RWPE1 (cell line): ENCODE results near the gene KRTAP10-9.

Source experiments
- CTCF ChIA-PET: fragments of 350-600 bp; sonication (Branson Sonifier 250); formaldehyde crosslinking; extraction: SDS; loops from one replicate; lab custom pipeline; 2021; lab: Yijun Ruan, JAX
- POLR2A ChIA-PET: fragments of 400-600 bp; formaldehyde crosslinking; extraction: SDS; loops from one replicate; lab custom pipeline; 2020; ENCODE audit warnings: antibody characterized with exemption; ENCODE audit not compliant: low non-redundant PET; lab: Yijun Ruan, JAX
- DNase-seq: peaks from one replicate; pipeline ENCODE4 v3.0.0; 2012; ENCODE audit warnings: low spot score
- H3K27ac ChIP-seq: fragments of 450-650 bp; 2 replicates; pipeline ENCODE4 v1.5.1; 2017
- TF ChIP-seq, protein P1 (sequence below): fragments of 450-650 bp; conservative IDR thresholded peaks from 2 replicates; pipeline ENCODE4 v1.5.1; 2017; ENCODE audit warnings: low read depth, mild to moderate bottlenecking

Gene KRTAP10-9

GRCh38 chr21:44582055-44582454 is 44.8 kb upstream of the KRTAP10-9 start:
- POLR2A ChIA-PET = no interaction called here

GRCh38 chr21:44583089-44583799 is 43.6 kb upstream of the KRTAP10-9 start:
- ChIA-PET POLR2A (no interaction called here), CTCF (interaction anchor here (0.6 to 0.9 kb wide), 2 partner anchors 33 to 127 kb away, joined by 3 to 4 read pairs; no protein-coding TSS in a partner anchor)
- no peak overlapping the region for H3K27ac ChIP-seq
- TF ChIP-seq, protein P1, sequence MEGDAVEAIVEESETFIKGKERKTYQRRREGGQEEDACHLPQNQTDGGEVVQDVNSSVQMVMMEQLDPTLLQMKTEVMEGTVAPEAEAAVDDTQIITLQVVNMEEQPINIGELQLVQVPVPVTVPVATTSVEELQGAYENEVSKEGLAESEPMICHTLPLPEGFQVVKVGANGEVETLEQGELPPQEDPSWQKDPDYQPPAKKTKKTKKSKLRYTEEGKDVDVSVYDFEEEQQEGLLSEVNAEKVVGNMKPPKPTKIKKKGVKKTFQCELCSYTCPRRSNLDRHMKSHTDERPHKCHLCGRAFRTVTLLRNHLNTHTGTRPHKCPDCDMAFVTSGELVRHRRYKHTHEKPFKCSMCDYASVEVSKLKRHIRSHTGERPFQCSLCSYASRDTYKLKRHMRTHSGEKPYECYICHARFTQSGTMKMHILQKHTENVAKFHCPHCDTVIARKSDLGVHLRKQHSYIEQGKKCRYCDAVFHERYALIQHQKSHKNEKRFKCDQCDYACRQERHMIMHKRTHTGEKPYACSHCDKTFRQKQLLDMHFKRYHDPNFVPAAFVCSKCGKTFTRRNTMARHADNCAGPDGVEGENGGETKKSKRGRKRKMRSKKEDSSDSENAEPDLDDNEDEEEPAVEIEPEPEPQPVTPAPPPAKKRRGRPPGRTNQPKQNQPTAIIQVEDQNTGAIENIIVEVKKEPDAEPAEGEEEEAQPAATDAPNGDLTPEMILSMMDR = no peak
- no peak for DNase-seq

More at GRCh38 chr21:44582055-44582454, 44.8 kb upstream of the KRTAP10-9 start:
- no peak overlapping the region for H3K27ac ChIP-seq
- CTCF ChIA-PET = no interaction called here
- no peak for DNase-seq
- TF ChIP-seq, protein P1 = no peak

- POLR2A ChIA-PET = no interaction called here
- no peak for DNase-seq
- no peak overlapping the region for H3K27ac ChIP-seq
- TF ChIP-seq, protein P1 = no peak
- CTCF ChIA-PET = interaction anchor here (0.9 kb wide), 1 partner anchor 32 kb away, joined by 3 read pairs; no protein-coding TSS in a partner anchor
Observed at GRCh38 chr21:44583800-44584147, 43.1 kb upstream of the KRTAP10-9 start.

DNA sequence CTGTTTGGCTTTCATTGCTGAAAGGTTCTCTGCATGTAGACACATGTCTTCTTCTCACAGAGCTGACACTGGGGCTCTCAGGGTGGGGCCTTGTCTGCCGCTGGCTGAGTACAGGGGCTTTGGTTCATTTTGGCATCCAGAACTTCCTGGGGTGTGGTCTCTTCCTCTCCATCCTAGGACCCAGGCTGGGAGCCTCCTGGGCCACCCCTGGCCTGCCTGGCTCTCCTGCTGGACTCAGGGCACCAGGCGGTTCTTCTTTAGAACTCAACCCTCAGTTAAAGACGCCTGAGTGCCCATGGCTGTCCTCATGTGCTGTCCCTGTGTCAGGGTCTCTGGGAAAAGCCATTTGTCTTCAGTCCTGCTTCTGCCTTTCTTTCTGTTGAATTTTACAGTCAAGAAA is 41.0 kb upstream of the KRTAP10-9 start:
- CTCF ChIA-PET = no interaction called here
- no peak for DNase-seq
- POLR2A ChIA-PET = no interaction called here
- no peak overlapping the region for H3K27ac ChIP-seq
- TF ChIP-seq, protein P1 = no peak

DNA sequence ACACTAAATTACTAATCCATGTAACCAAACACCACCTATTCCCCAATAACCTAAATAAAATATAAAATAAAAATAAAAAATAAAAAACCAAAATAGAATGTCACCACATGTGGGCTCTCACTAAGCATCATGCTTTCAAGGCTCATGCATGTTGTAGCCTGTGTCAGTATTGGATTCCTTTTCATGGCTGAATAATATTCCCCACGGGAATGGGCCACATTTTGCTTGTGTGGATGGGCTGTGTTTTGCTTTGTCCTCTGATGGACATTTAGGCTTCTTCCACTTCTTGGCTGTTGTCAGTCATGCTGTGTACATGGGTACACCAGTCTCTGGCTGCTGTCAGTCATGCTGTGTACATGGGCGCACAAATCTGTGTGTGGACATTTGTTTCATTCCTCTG is 37.8 kb upstream of the KRTAP10-9 start:
- DNase-seq = no peak
- no peak overlapping the region for H3K27ac ChIP-seq
- POLR2A ChIA-PET = no interaction called here
- CTCF ChIA-PET = no interaction called here
- TF ChIP-seq, protein P1 = no peak

GRCh38 chr21:44589586-44590305 is 37.1 kb upstream of the KRTAP10-9 start:
- ChIA-PET POLR2A (no interaction called here), CTCF (no interaction called here)
- TF ChIP-seq, protein P1 = no peak

More at GRCh38 chr21:44589586-44590305, 37.1 kb upstream of the KRTAP10-9 start:
- DNase-seq = no peak
- H3K27ac ChIP-seq = no peak overlapping the region
